Panc1 (cell line): ENCODE data around the gene KRTAP9-9.
"Not testable (repeated sequence)": the region's sequence is repeated elsewhere in the genome, so short reads cannot be mapped to it uniquely, and the experiment has no call there.

Source experiments
- POLR2AphosphoS5 ChIP-seq: IDR thresholded peaks from 2 replicates; pipeline ENCODE4 v1.6.1; 2012; ENCODE audit warnings: mild to moderate bottlenecking, low read depth, low read length, moderate library complexity
- TF ChIP-seq, protein P1 (sequence below): fragments of 450-650 bp; IDR thresholded peaks from 2 replicates; pipeline ENCODE4 v1.5.1; 2017; ENCODE audit warnings: mild to moderate bottlenecking

DNA sequence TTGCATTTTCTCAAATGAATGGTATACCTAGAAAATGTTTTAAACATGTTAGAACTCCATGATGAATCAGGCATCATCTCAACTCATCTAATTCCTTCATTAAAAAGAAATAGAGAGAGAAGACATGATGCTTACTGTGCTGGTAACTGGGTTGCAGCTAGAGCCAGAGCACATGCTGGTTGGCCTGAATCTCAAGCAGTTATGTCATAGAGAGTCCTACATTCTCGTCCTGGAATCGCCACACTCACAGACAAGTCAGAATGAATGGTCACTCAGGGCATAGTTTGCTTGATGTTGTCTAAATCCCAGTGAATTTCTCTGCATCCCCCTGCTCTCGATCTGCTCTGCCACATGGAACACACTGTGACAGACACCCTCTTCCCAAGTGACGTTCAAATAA, 18.1 kb upstream of the KRTAP9-9 start:
- TF ChIP-seq, protein P1, sequence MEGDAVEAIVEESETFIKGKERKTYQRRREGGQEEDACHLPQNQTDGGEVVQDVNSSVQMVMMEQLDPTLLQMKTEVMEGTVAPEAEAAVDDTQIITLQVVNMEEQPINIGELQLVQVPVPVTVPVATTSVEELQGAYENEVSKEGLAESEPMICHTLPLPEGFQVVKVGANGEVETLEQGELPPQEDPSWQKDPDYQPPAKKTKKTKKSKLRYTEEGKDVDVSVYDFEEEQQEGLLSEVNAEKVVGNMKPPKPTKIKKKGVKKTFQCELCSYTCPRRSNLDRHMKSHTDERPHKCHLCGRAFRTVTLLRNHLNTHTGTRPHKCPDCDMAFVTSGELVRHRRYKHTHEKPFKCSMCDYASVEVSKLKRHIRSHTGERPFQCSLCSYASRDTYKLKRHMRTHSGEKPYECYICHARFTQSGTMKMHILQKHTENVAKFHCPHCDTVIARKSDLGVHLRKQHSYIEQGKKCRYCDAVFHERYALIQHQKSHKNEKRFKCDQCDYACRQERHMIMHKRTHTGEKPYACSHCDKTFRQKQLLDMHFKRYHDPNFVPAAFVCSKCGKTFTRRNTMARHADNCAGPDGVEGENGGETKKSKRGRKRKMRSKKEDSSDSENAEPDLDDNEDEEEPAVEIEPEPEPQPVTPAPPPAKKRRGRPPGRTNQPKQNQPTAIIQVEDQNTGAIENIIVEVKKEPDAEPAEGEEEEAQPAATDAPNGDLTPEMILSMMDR = not testable (repeated sequence)
- TF ChIP-seq POLR2AphosphoS5 = not testable (repeated sequence)
